K562 (cell line): ENCODE data around the gene FANCI.

Experiments used
- BHLHE40 ChIP-seq: IDR thresholded peaks from 2 replicates; pipeline ENCODE4 v1.6.1; 2011; ENCODE audit warnings: low read length, improper control_type of control experiment
- CTCF ChIP-seq, 3 experiments: IDR thresholded peaks in 2 of 3; conservative IDR thresholded peaks in 1 of 3; 2 replicates each; pipeline ENCODE4 v1.5.1; 2011 to 2012; ENCODE audit warnings: low read length in 3 of 3, mild to moderate bottlenecking in 3 of 3, control low read depth in 2 of 3, improper control_type of control experiment in 1 of 3, inconsistent platforms in 1 of 3, low read depth in 1 of 3, mixed read lengths in 1 of 3, moderate library complexity in 1 of 3; ENCODE audit not compliant: insufficient read depth in 2 of 3
- ELF4 ChIP-seq: fragments of 450-650 bp; formaldehyde crosslinking; IDR thresholded peaks from 2 replicates; pipeline ENCODE4 v1.4.0; 2022; ENCODE audit warnings: missing genetic modification characterization
- EP300 ChIP-seq: IDR thresholded peaks from 2 replicates; pipeline ENCODE4 v1.6.1; 2012; ENCODE audit warnings: low read length, improper control_type of control experiment
- EZH2 ChIP-seq: IDR thresholded peaks from 2 replicates; pipeline ENCODE4 v1.6.1; 2012; ENCODE audit warnings: low read depth, mild to moderate bottlenecking, inconsistent platforms, low read length, borderline replicate concordance
- HOXB6 ChIP-seq: fragments of 250-450 bp; sonication (Bioruptor Pico); IDR thresholded peaks from 2 replicates; pipeline ENCODE4 v1.5.1; 2022; ENCODE audit warnings: mild to moderate bottlenecking, borderline replicate concordance
- ILK ChIP-seq: fragments of 450-650 bp; IDR thresholded peaks from 2 replicates; pipeline ENCODE4 v1.6.1; 2016; ENCODE audit warnings: missing genetic modification characterization, low read depth, mild to moderate bottlenecking, missing compliant biosample characterization, moderate library complexity, borderline replicate concordance
- MAFK ChIP-seq: IDR thresholded peaks from 2 replicates; pipeline ENCODE4 v1.6.1; 2011; ENCODE audit warnings: low read length, improper control_type of control experiment
- NCOA1 ChIP-seq: fragments of 450-650 bp; IDR thresholded peaks from 2 replicates; pipeline ENCODE4 v1.6.1; 2016; ENCODE audit warnings: low read depth
- POLR2A ChIP-seq: fragments of 450-650 bp; conservative IDR thresholded peaks from 2 replicates; pipeline ENCODE4 v1.6.1; 2016
- ZNF311 ChIP-seq: fragments of 250-450 bp; sonication (Bioruptor Pico); IDR thresholded peaks from 2 replicates; pipeline ENCODE4 v1.4.0; 2020; ENCODE audit warnings: mild to moderate bottlenecking, moderate library complexity

GRCh38 chr15:89359471-89360293 lies 115.9 kb downstream of the FANCI start:
- TF ChIP-seq CTCF (IDR thresholded peaks at IDR 0.05 in 2 of 3, conservative IDR thresholded peaks at IDR 0.05 in 1 of 3; ENCODE audit: insufficient read depth in 2 of 3, low read depth in 1 of 3, low read length in 3 of 3) (no peak), POLR2A (no peak), NCOA1 (no peak), ELF4 (CRISPR knock-in tag) (no peak), EP300 (no peak), MAFK (no peak), HOXB6 (CRISPR knock-in tag) (no peak), EZH2 (no peak), ILK (tag) (no peak), ZNF311 (CRISPR knock-in tag) (no peak), BHLHE40 (no peak)
